Naive thymus-derived CD4-positive, alpha-beta T cell (primary cell): ENCODE measurements around the gene MLXIP. TPM values are rescaled to one million over a fixed set of nuclear protein-coding genes. Genes with fewer than 3 reads are reported as not detected.

Experiments used
- ATAC-seq: fragments of 150-1000 bp; cut with Tn5 transposase; 2 replicates; pipeline ENCODE4 v1.10.0; 2021; ENCODE audit warnings: mild to moderate bottlenecking, moderate library complexity
- CTCF ChIA-PET: fragments of 350-600 bp; sonication (Branson Sonifier 250); formaldehyde crosslinking; loops from one replicate; lab custom pipeline; 2021; ENCODE audit warnings: antibody characterized with exemption; lab: Charles Lee
- POLR2A ChIA-PET: fragments of 350-600 bp; sonication (Branson Sonifier 250); formaldehyde crosslinking; loops from one replicate; lab custom pipeline; 2021; ENCODE audit warnings: antibody characterized with exemption, inconsistent platforms; lab: Charles Lee
- DNase-seq, 9 donors: peaks; one replicate each; pipeline versions ENCODE4 v3.0.0 to v3.0.0-alpha.2; 2020 to 2022; ENCODE audit warnings: mixed read lengths in 1 of 9
- H3K27ac ChIP-seq: one replicate; pipeline ENCODE4 v1.7.0; 2013; ENCODE audit warnings: mild to moderate bottlenecking, low read depth, low read length, moderate library complexity
- H3K27me3 ChIP-seq, 2 donors: one replicate each; pipeline ENCODE4 v1.7.0; 2013; ENCODE audit warnings: low read length in 2 of 2, mild to moderate bottlenecking in 2 of 2, moderate library complexity in 2 of 2; ENCODE audit not compliant: control insufficient read depth in 2 of 2, insufficient read depth in 2 of 2
- H3K36me3 ChIP-seq, 3 experiments: 1 replicate in 2 of 3; 2 replicates in 1 of 3; pipeline ENCODE4 v1.7.0; 2013; ENCODE audit warnings: low read length in 3 of 3, mild to moderate bottlenecking in 3 of 3, moderate library complexity in 1 of 3; ENCODE audit not compliant: insufficient read depth in 3 of 3, control insufficient read depth in 2 of 3
- H3K4me1 ChIP-seq, 2 donors: one replicate each; pipeline ENCODE4 v1.7.0; 2013; ENCODE audit warnings: low read length in 2 of 2, mild to moderate bottlenecking in 2 of 2, moderate library complexity in 1 of 2; ENCODE audit not compliant: control insufficient read depth in 2 of 2, insufficient read depth in 2 of 2
- H3K4me3 ChIP-seq: 2 replicates; pipeline ENCODE4 v1.7.0; 2013; ENCODE audit warnings: mild to moderate bottlenecking, low read length
- H3K9me3 ChIP-seq, 3 experiments: 1 replicate in 2 of 3; 2 replicates in 1 of 3; pipeline ENCODE4 v1.7.0; 2013; ENCODE audit warnings: low read length in 3 of 3; ENCODE audit not compliant: control insufficient read depth in 2 of 3
- H3K27ac Mint-ChIP-seq, 9 donors: one replicate each; pipeline ENCODE4 v1.8.0; 2020 to 2022; ENCODE audit warnings: mixed read lengths in 9 of 9, mild to moderate bottlenecking in 8 of 9, moderate library complexity in 5 of 9, inconsistent platforms in 2 of 9
- H3K27me3 Mint-ChIP-seq, 5 donors: one replicate each; pipeline ENCODE4 v1.8.0; 2021 to 2022; ENCODE audit warnings: mixed read lengths in 5 of 5, mild to moderate bottlenecking in 1 of 5
- H3K36me3 Mint-ChIP-seq, 5 donors: one replicate each; pipeline ENCODE4 v1.8.0; 2020 to 2022; ENCODE audit warnings: mixed read lengths in 5 of 5, mild to moderate bottlenecking in 3 of 5, inconsistent platforms in 1 of 5
- H3K4me1 Mint-ChIP-seq, 7 donors: one replicate each; pipeline ENCODE4 v1.8.0; 2020 to 2022; ENCODE audit warnings: mixed read lengths in 7 of 7, mild to moderate bottlenecking in 3 of 7, inconsistent platforms in 1 of 7
- H3K4me3 Mint-ChIP-seq, 10 donors: one replicate each; pipeline ENCODE4 v1.8.0; 2020 to 2022; ENCODE audit warnings: mild to moderate bottlenecking in 10 of 10, mixed read lengths in 10 of 10, moderate library complexity in 6 of 10, inconsistent platforms in 2 of 10
- H3K9me3 Mint-ChIP-seq, 11 donors: one replicate each; pipeline ENCODE4 v1.8.0; 2020 to 2022; ENCODE audit warnings: mixed read lengths in 11 of 11, mild to moderate bottlenecking in 4 of 11, inconsistent platforms in 1 of 11, moderate library complexity in 1 of 11
- intact Hi-C, 2 donors: fragments of 100-400 bp; cut with micrococcal nuclease; formaldehyde crosslinking; loops; one replicate each; pipeline ENCODE4 v1.15.1; 2023
- polyA plus RNA-seq, 2 donors: library from polyadenylated mRNA; unstranded; fragments of 300-500 nt; fragmentation: Illumina TruSeq; gene quantifications; one replicate each; pipeline ENCODE4 v1.2.3, GENCODE V29; 2021
- total RNA-seq, 6 experiments: library from RNA in 5 of 6; stranded (reverse) in 5 of 6; gene quantifications; 1 replicate in 5 of 6; 2 replicates in 1 of 6; pipeline ENCODE4 v1.2.3 and lab custom pipeline; 2021 to 2026

The MLXIP gene
- total and polyA plus RNA-seq, 7 experiments from 2014 or later, result 17.4 to 123 (median 100) TPM

GRCh38 chr12:122135437-122136031 lies 57.0 kb downstream of the MLXIP start:
- no peaks in the 10 kb centered on the region for H3K4me1 ChIP-seq
- Mint-ChIP-seq H3K27me3 (no peaks in the 10 kb centered on the region), H3K4me1 (peaks cover 0 to 4% (median 0%) of the 10 kb centered on the region in 7 donors), H3K27ac (peak overlapping the region in 1 of 9 donors; percentile 64), H3K36me3 (peaks cover 0 to 37% (median 0%) of the 10 kb centered on the region in 5 donors), H3K4me3 (no peak overlapping the region), H3K9me3 (peaks cover 0 to 3% (median 0%) of the 10 kb centered on the region in 11 donors)
- ATAC-seq, result no peak
- peaks cover 0 to 87% (median 17%) of the 10 kb centered on the region in 3 experiments for H3K36me3 ChIP-seq
- CTCF ChIA-PET, result interaction anchor here (0.7 kb wide), 1 partner anchor 37 kb away, joined by 3 read pairs; no protein-coding TSS in a partner anchor
- no peak overlapping the region for H3K27ac ChIP-seq
- no peak overlapping the region for H3K4me3 ChIP-seq
- no peaks in the 10 kb centered on the region for H3K9me3 ChIP-seq
- POLR2A ChIA-PET, result no interaction called here
- no peaks in the 10 kb centered on the region for H3K27me3 ChIP-seq
- intact Hi-C loops, result no loop called here
- no peak for DNase-seq

GRCh38 chr12:122137229-122137628 lies 58.7 kb downstream of the MLXIP start:
- POLR2A ChIA-PET, result interaction anchor here (0.8 kb wide), 1 partner anchor 14 kb away, joined by 3 read pairs; no protein-coding TSS in a partner anchor
- no peak overlapping the region for H3K4me3 ChIP-seq

GRCh38 chr12:122137681-122138080 lies 59.1 kb downstream of the MLXIP start:
- intact Hi-C loops, result no loop called here
- H3K4me1 ChIP-seq, result no peaks in the 10 kb centered on the region
- POLR2A ChIA-PET, result interaction anchor here (0.8 kb wide), 1 partner anchor 14 kb away, joined by 3 read pairs; no protein-coding TSS in a partner anchor
- no peak overlapping the region for H3K27ac ChIP-seq
- H3K36me3 ChIP-seq, result peaks cover 0 to 89% (median 22%) of the 10 kb centered on the region in 3 experiments
- Mint-ChIP-seq H3K36me3 (peaks cover 0 to 48% (median 6%) of the 10 kb centered on the region in 5 donors), H3K27ac (peak overlapping the region in 1 of 9 donors; percentile 38), H3K9me3 (peaks cover 0 to 3% (median 0%) of the 10 kb centered on the region in 11 donors), H3K4me1 (peaks cover 0 to 4% (median 0%) of the 10 kb centered on the region in 7 donors), H3K27me3 (no peaks in the 10 kb centered on the region), H3K4me3 (no peak overlapping the region)
- DNase-seq, result no peak
- H3K4me3 ChIP-seq, result no peak overlapping the region
- H3K27me3 ChIP-seq, result no peaks in the 10 kb centered on the region
- CTCF ChIA-PET, result interaction anchor here (0.6 to 0.7 kb wide), 2 partner anchors 24 to 109 kb away, joined by 3 read pairs; no protein-coding TSS in a partner anchor
- no peaks in the 10 kb centered on the region for H3K9me3 ChIP-seq
- peak; percentile 37 for ATAC-seq

More at GRCh38 chr12:122137229-122137628, 58.7 kb downstream of the MLXIP start:
- H3K4me1 Mint-ChIP-seq, result peaks cover 0 to 4% (median 0%) of the 10 kb centered on the region in 7 donors
- H3K36me3 Mint-ChIP-seq, result peaks cover 0 to 47% (median 6%) of the 10 kb centered on the region in 5 donors
- CTCF ChIA-PET, result no interaction called here
- H3K4me3 Mint-ChIP-seq, result no peak overlapping the region
- intact Hi-C loops, result no loop called here
- H3K9me3 Mint-ChIP-seq, result peaks cover 0 to 3% (median 0%) of the 10 kb centered on the region in 11 donors
- H3K27ac ChIP-seq, result no peak overlapping the region
- H3K9me3 ChIP-seq, result no peaks in the 10 kb centered on the region
- peaks cover 0 to 89% (median 22%) of the 10 kb centered on the region in 3 experiments for H3K36me3 ChIP-seq
- H3K27me3 ChIP-seq, result no peaks in the 10 kb centered on the region
- H3K27ac Mint-ChIP-seq, result no peak overlapping the region
- ATAC-seq, result no peak
- no peaks in the 10 kb centered on the region for H3K4me1 ChIP-seq
- no peaks in the 10 kb centered on the region for H3K27me3 Mint-ChIP-seq
- DNase-seq, result no peak

GRCh38 chr12:122138181-122138580 lies 59.6 kb downstream of the MLXIP start:
- Mint-ChIP-seq H3K36me3 (peaks cover 0 to 44% (median 6%) of the 10 kb centered on the region in 5 donors), H3K4me3 (no peak overlapping the region), H3K9me3 (peaks cover 0 to 3% (median 0%) of the 10 kb centered on the region in 11 donors), H3K4me1 (peaks cover 0 to 4% (median 0%) of the 10 kb centered on the region in 7 donors), H3K27me3 (no peaks in the 10 kb centered on the region), H3K27ac (no peak overlapping the region)
- Histone ChIP-seq H3K4me3 (no peak overlapping the region), H3K4me1 (no peaks in the 10 kb centered on the region), H3K27me3 (no peaks in the 10 kb centered on the region), H3K27ac (no peak overlapping the region), H3K9me3 (no peaks in the 10 kb centered on the region), H3K36me3 (peaks cover 0 to 89% (median 19%) of the 10 kb centered on the region in 3 experiments)
- ATAC-seq (no peak), DNase-seq (no peak)
- ChIA-PET CTCF (interaction anchor here (0.6 to 0.7 kb wide), 2 partner anchors 23 to 110 kb away, joined by 3 read pairs; no protein-coding TSS in a partner anchor), POLR2A (interaction anchor here (0.8 kb wide), 1 partner anchor 15 kb away, joined by 3 read pairs; no protein-coding TSS in a partner anchor)
- intact Hi-C loops, result no loop called here

GRCh38 chr12:122138616-122139015 lies 60.1 kb downstream of the MLXIP start:
- Histone ChIP-seq H3K4me3 (no peak overlapping the region), H3K36me3 (peaks cover 0 to 89% (median 19%) of the 10 kb centered on the region in 3 experiments), H3K4me1 (no peaks in the 10 kb centered on the region), H3K9me3 (no peaks in the 10 kb centered on the region), H3K27ac (no peak overlapping the region), H3K27me3 (no peaks in the 10 kb centered on the region)
- no peak for DNase-seq
- H3K4me3 Mint-ChIP-seq, result no peak overlapping the region
- H3K36me3 Mint-ChIP-seq, result peaks cover 1 to 40% (median 3%) of the 10 kb centered on the region in 5 donors
- intact Hi-C loops, result no loop called here
- POLR2A ChIA-PET, result no interaction called here
- no peaks in the 10 kb centered on the region for H3K27me3 Mint-ChIP-seq
- CTCF ChIA-PET, result interaction anchor here (0.6 to 0.7 kb wide), 2 partner anchors 23 to 110 kb away, joined by 3 read pairs; no protein-coding TSS in a partner anchor
- no peak overlapping the region for H3K27ac Mint-ChIP-seq
- ATAC-seq, result no peak
- H3K4me1 Mint-ChIP-seq, result peaks cover 0 to 1% (median 0%) of the 10 kb centered on the region in 7 donors
- peaks cover 0 to 1% (median 0%) of the 10 kb centered on the region in 11 donors for H3K9me3 Mint-ChIP-seq

GRCh38 chr12:122139266-122139665 lies 60.7 kb downstream of the MLXIP start:
- no peak for ATAC-seq
- Histone ChIP-seq H3K4me3 (no peak overlapping the region), H3K9me3 (no peaks in the 10 kb centered on the region), H3K4me1 (no peaks in the 10 kb centered on the region), H3K36me3 (peaks cover 0 to 84% (median 19%) of the 10 kb centered on the region in 3 experiments), H3K27ac (no peak overlapping the region), H3K27me3 (no peaks in the 10 kb centered on the region)
- Mint-ChIP-seq H3K4me3 (no peak overlapping the region), H3K9me3 (no peaks in the 10 kb centered on the region), H3K27me3 (no peaks in the 10 kb centered on the region), H3K36me3 (peaks cover 4 to 37% (median 7%) of the 10 kb centered on the region in 5 donors), H3K4me1 (peaks cover 0 to 3% (median 0%) of the 10 kb centered on the region in 7 donors), H3K27ac (peak overlapping the region in 1 of 9 donors; percentile 59)
- intact Hi-C loops, result no loop called here
- ChIA-PET CTCF (no interaction called here), POLR2A (no interaction called here)
- DNase-seq, result no peak
